ENCODE data around the gene MED17. TPM values are rescaled to one million over a fixed set of nuclear protein-coding genes. Genes with fewer than 3 reads are reported as not detected.
"Not testable (repeated sequence)": the region's sequence is repeated elsewhere in the genome, so short reads cannot be mapped to it uniquely, and the experiment has no call there.

Gene MED17
- total and polyA plus RNA-seq, 4 donors = 8.9 to 33.1 (median 21.7) TPM

GRCh38 chr11:93751001-93751400 lies 33.1 kb upstream of the MED17 start:
- H3K27me3 ChIP-seq (ENCODE audit: control insufficient read depth in 1 of 2, insufficient read depth in 2 of 2, low read length in 1 of 2) = no peaks in the 10 kb centered on the region
- WGBS, 2 donors = 72 to 75% methylated on average over 1 of the region's 1 CpG
- no peaks in the 10 kb centered on the region for H3K9me3 ChIP-seq (ENCODE audit: control insufficient read depth, low read length)
- H3K36me3 ChIP-seq (ENCODE audit: control insufficient read depth in 1 of 2, insufficient read depth in 2 of 2, low read length in 1 of 2) = no peaks in the 10 kb centered on the region
- ATAC-seq (ENCODE audit: low FRiP score) (no peak), DNase-seq (no peak)
- no peaks in the 10 kb centered on the region for H3K4me1 ChIP-seq (ENCODE audit: control insufficient read depth in 1 of 2, insufficient read depth in 2 of 2, low read length in 2 of 2)
- intact Hi-C loops (cut with DNase I) = no loop called here
- H3K4me3 ChIP-seq (ENCODE audit: low read length in 2 of 2) = no peak overlapping the region
- H3K27ac ChIP-seq (ENCODE audit: low read depth in 1 of 2, low read length in 2 of 2) = no peak overlapping the region

GRCh38 chr11:93753241-93753640 lies 30.8 kb upstream of the MED17 start:
- Histone ChIP-seq H3K4me3 (ENCODE audit: low read length in 2 of 2) (no peak overlapping the region), H3K9me3 (ENCODE audit: control insufficient read depth, low read length) (no peaks in the 10 kb centered on the region), H3K36me3 (ENCODE audit: control insufficient read depth in 1 of 2, insufficient read depth in 2 of 2, low read length in 1 of 2) (peaks cover 0 to 5% of the 10 kb centered on the region in 2 donors), H3K4me1 (ENCODE audit: control insufficient read depth in 1 of 2, insufficient read depth in 2 of 2, low read length in 2 of 2) (no peaks in the 10 kb centered on the region), H3K27ac (ENCODE audit: low read depth in 1 of 2, low read length in 2 of 2) (no peak overlapping the region), H3K27me3 (ENCODE audit: control insufficient read depth in 1 of 2, insufficient read depth in 2 of 2, low read length in 1 of 2) (no peaks in the 10 kb centered on the region)
- intact Hi-C loops (cut with DNase I) = no loop called here
- DNase-seq (no peak), ATAC-seq (ENCODE audit: low FRiP score) (no peak)
- 97% methylated on average over 2 of the region's 2 CpGs for WGBS, 2 donors

GRCh38 chr11:93756748-93757147 lies 27.3 kb upstream of the MED17 start:
- no peak for DNase-seq
- ATAC-seq (ENCODE audit: low FRiP score) = no peak
- Histone ChIP-seq H3K36me3 (ENCODE audit: control insufficient read depth in 1 of 2, insufficient read depth in 2 of 2, low read length in 1 of 2) (peaks cover 4 to 5% of the 10 kb centered on the region in 2 donors), H3K27me3 (ENCODE audit: control insufficient read depth in 1 of 2, insufficient read depth in 2 of 2, low read length in 1 of 2) (no peaks in the 10 kb centered on the region), H3K4me3 (ENCODE audit: low read length in 2 of 2) (no peak overlapping the region), H3K4me1 (ENCODE audit: control insufficient read depth in 1 of 2, insufficient read depth in 2 of 2, low read length in 2 of 2) (no peaks in the 10 kb centered on the region), H3K9me3 (ENCODE audit: control insufficient read depth, low read length) (no peaks in the 10 kb centered on the region), H3K27ac (ENCODE audit: low read depth in 1 of 2, low read length in 2 of 2) (no peak overlapping the region)
- 75 to 76% methylated on average over 3 of the region's 3 CpGs for WGBS, 2 donors
- intact Hi-C loops (cut with DNase I) = no loop called here

- H3K36me3 ChIP-seq (ENCODE audit: control insufficient read depth in 1 of 2, insufficient read depth in 2 of 2, low read length in 1 of 2) = peaks cover 5% of the 10 kb centered on the region in 2 donors
- WGBS, 2 donors = 86% methylated on average over 3 of the region's 3 CpGs
- intact Hi-C loops (cut with DNase I) = no loop called here
These were observed 26.8 kb upstream of the MED17 start for GRCh38 chr11:93757301-93757700.

GRCh38 chr11:93757924-93758865 lies 25.9 kb upstream of the MED17 start:
- intact Hi-C loops (cut with DNase I) = no loop called here
- Histone ChIP-seq H3K9me3 (ENCODE audit: control insufficient read depth, low read length) (no peaks in the 10 kb centered on the region), H3K4me3 (ENCODE audit: low read length in 2 of 2) (no peak overlapping the region), H3K36me3 (ENCODE audit: control insufficient read depth in 1 of 2, insufficient read depth in 2 of 2, low read length in 1 of 2) (peaks cover 5 to 6% of the 10 kb centered on the region in 2 donors), H3K27me3 (ENCODE audit: control insufficient read depth in 1 of 2, insufficient read depth in 2 of 2, low read length in 1 of 2) (no peaks in the 10 kb centered on the region), H3K27ac (ENCODE audit: low read depth in 1 of 2, low read length in 2 of 2) (no peak overlapping the region), H3K4me1 (ENCODE audit: control insufficient read depth in 1 of 2, insufficient read depth in 2 of 2, low read length in 2 of 2) (no peaks in the 10 kb centered on the region)
- WGBS, 2 donors = 96 to 97% methylated on average over 38 of the region's 38 CpGs
- ATAC-seq (ENCODE audit: low FRiP score) = peak; percentile 19
- no peak for DNase-seq

More at GRCh38 chr11:93757301-93757700, 26.8 kb upstream of the MED17 start:
- DNase-seq = no peak
- no peak overlapping the region for H3K4me3 ChIP-seq (ENCODE audit: low read length in 2 of 2)
- no peak for ATAC-seq (ENCODE audit: low FRiP score)
- H3K4me1 ChIP-seq (ENCODE audit: control insufficient read depth in 1 of 2, insufficient read depth in 2 of 2, low read length in 2 of 2) = no peaks in the 10 kb centered on the region
- H3K9me3 ChIP-seq (ENCODE audit: control insufficient read depth, low read length) = no peaks in the 10 kb centered on the region
- no peak overlapping the region for H3K27ac ChIP-seq (ENCODE audit: low read depth in 1 of 2, low read length in 2 of 2)
- no peaks in the 10 kb centered on the region for H3K27me3 ChIP-seq (ENCODE audit: control insufficient read depth in 1 of 2, insufficient read depth in 2 of 2, low read length in 1 of 2)

- 85 to 86% methylated on average over 4 of the region's 4 CpGs for WGBS, 2 donors
- H3K4me3 ChIP-seq (ENCODE audit: low read length in 2 of 2); H3K36me3 ChIP-seq (ENCODE audit: control insufficient read depth in 1 of 2, insufficient read depth in 2 of 2, low read length in 1 of 2); ATAC-seq (ENCODE audit: low FRiP score); intact Hi-C loops (cut with DNase I); H3K4me1 ChIP-seq (ENCODE audit: control insufficient read depth in 1 of 2, insufficient read depth in 2 of 2, low read length in 2 of 2); H3K27me3 ChIP-seq (ENCODE audit: control insufficient read depth in 1 of 2, insufficient read depth in 2 of 2, low read length in 1 of 2); H3K9me3 ChIP-seq (ENCODE audit: control insufficient read depth, low read length); H3K27ac ChIP-seq (ENCODE audit: low read depth in 1 of 2, low read length in 2 of 2); DNase-seq: not testable (repeated sequence)
These were observed 25.0 kb upstream of the MED17 start for GRCh38 chr11:93759123-93759522.

GRCh38 chr11:93761910-93762309 lies 22.2 kb upstream of the MED17 start:
- Histone ChIP-seq H3K27ac (ENCODE audit: low read depth in 1 of 2, low read length in 2 of 2) (no peak overlapping the region), H3K9me3 (ENCODE audit: control insufficient read depth, low read length) (no peaks in the 10 kb centered on the region), H3K4me1 (ENCODE audit: control insufficient read depth in 1 of 2, insufficient read depth in 2 of 2, low read length in 2 of 2) (no peaks in the 10 kb centered on the region), H3K27me3 (ENCODE audit: control insufficient read depth in 1 of 2, insufficient read depth in 2 of 2, low read length in 1 of 2) (no peaks in the 10 kb centered on the region), H3K4me3 (ENCODE audit: low read length in 2 of 2) (no peak overlapping the region), H3K36me3 (ENCODE audit: control insufficient read depth in 1 of 2, insufficient read depth in 2 of 2, low read length in 1 of 2) (peaks cover 5 to 6% of the 10 kb centered on the region in 2 donors)
- no peak for DNase-seq
- no peak for ATAC-seq (ENCODE audit: low FRiP score)
- WGBS, 2 donors = 96 to 98% methylated on average over 1 of the region's 1 CpG
- intact Hi-C loops (cut with DNase I) = no loop called here

GRCh38 chr11:93765551-93765950 lies 18.5 kb upstream of the MED17 start:
- intact Hi-C loops (cut with DNase I) = no loop called here
- DNase-seq (no peak), ATAC-seq (ENCODE audit: low FRiP score) (no peak)
- H3K27ac ChIP-seq (ENCODE audit: low read depth in 1 of 2, low read length in 2 of 2) = no peak overlapping the region
- H3K4me1 ChIP-seq (ENCODE audit: control insufficient read depth in 1 of 2, insufficient read depth in 2 of 2, low read length in 2 of 2) = no peaks in the 10 kb centered on the region
- no peaks in the 10 kb centered on the region for H3K9me3 ChIP-seq (ENCODE audit: control insufficient read depth, low read length)
- 36 to 43% methylated on average over 2 of the region's 2 CpGs for WGBS, 2 donors
- H3K36me3 ChIP-seq (ENCODE audit: control insufficient read depth in 1 of 2, insufficient read depth in 2 of 2, low read length in 1 of 2) = peaks cover 0 to 1% of the 10 kb centered on the region in 2 donors
- no peak overlapping the region for H3K4me3 ChIP-seq (ENCODE audit: low read length in 2 of 2)
- H3K27me3 ChIP-seq (ENCODE audit: control insufficient read depth in 1 of 2, insufficient read depth in 2 of 2, low read length in 1 of 2) = no peaks in the 10 kb centered on the region

- WGBS, 2 donors = 37 to 44% methylated on average over 5 of the region's 5 CpGs
- Histone ChIP-seq H3K4me1 (ENCODE audit: control insufficient read depth in 1 of 2, insufficient read depth in 2 of 2, low read length in 2 of 2) (no peaks in the 10 kb centered on the region), H3K9me3 (ENCODE audit: control insufficient read depth, low read length) (no peaks in the 10 kb centered on the region), H3K27ac (ENCODE audit: low read depth in 1 of 2, low read length in 2 of 2) (no peak overlapping the region), H3K36me3 (ENCODE audit: control insufficient read depth in 1 of 2, insufficient read depth in 2 of 2, low read length in 1 of 2) (peaks cover 0 to 1% of the 10 kb centered on the region in 2 donors), H3K27me3 (ENCODE audit: control insufficient read depth in 1 of 2, insufficient read depth in 2 of 2, low read length in 1 of 2) (no peaks in the 10 kb centered on the region), H3K4me3 (ENCODE audit: low read length in 2 of 2) (no peak overlapping the region)
- ATAC-seq (ENCODE audit: low FRiP score) (no peak), DNase-seq (no peak)
- intact Hi-C loops (cut with DNase I) = no loop called here
These were observed 17.6 kb upstream of the MED17 start for GRCh38 chr11:93766504-93766903.

Data from aorta (tissue), 5 donors.